ENCODE data around the gene DEFB114.

GRCh38 chr6:49939993-49940498 is 23.9 kb downstream of the DEFB114 start:
- TF ChIP-seq SPI1 (IDR thresholded peaks at IDR 0.05; ENCODE audit: borderline replicate concordance, low read depth) (no peak), REST (IDR thresholded peaks at IDR 0.05; ENCODE audit: insufficient replicate concordance, low read depth) (no peak), CTCF (IDR thresholded peaks at IDR 0.05; ENCODE audit: insufficient read depth, low read length) (no peak)

Measured in HL-60 (cell line).